OCI-LY7 (cell line): ENCODE results near the gene MAN1A1.

Experiments
- CTCF ChIP-seq: fragments of 200-600 bp; sonication (generic); conservative IDR thresholded peaks from 2 replicates; pipeline ENCODE4 v1.5.1; 2014; ENCODE audit warnings: mild to moderate bottlenecking, antibody characterized with exemption, low read length, moderate library complexity, mixed read lengths
- EZH2phosphoT487 ChIP-seq: fragments of 200-600 bp; sonication (generic); IDR thresholded peaks from 2 replicates; pipeline ENCODE4 v1.6.1; 2018; ENCODE audit warnings: low read depth, borderline replicate concordance, mild to moderate bottlenecking, mixed run types, antibody characterized with exemption, low read length, moderate library complexity, mixed read lengths

DNA sequence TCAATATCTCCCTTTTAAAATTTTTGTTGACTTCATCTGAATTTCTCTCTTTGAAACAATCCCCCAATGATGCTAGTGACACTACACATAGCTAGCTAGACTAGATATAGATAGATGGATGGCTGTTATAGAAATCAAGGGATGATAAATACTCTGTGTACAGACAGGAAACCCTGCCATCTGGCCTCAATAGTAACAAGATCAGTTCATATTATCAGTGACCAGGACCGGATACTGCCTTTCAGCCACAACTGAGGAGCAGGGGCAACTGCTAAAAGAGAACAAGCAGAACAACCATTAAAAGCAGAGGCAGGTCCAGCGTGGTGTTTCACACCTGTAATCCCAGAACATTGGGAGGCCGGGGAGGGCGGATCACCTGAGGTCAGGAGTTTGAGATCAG is 152.8 kb downstream of the MAN1A1 start:
- no peak for TF ChIP-seq EZH2phosphoT487
- no peak for TF ChIP-seq CTCF
